Activated CD8-positive, alpha-beta T cell treated with anti-CD3 and anti-CD28 coated beads, Interleukin-2, amount 10 ng/mL, durations not matched to agents 7 days and 5 days (primary cell): Measurements from ENCODE around the gene PRELP. TPM values are rescaled to one million over a fixed set of nuclear protein-coding genes. Genes with fewer than 3 reads are reported as not detected.

Source experiments
- ATAC-seq: fragments of 150-1000 bp; cut with Tn5 transposase; one replicate; pipeline ENCODE4 v1.10.0; 2021; ENCODE audit warnings: moderate library complexity
- CTCF ChIA-PET: fragments of 350-600 bp; sonication (Branson Sonifier 250); formaldehyde crosslinking; loops from one replicate; lab custom pipeline; 2021; ENCODE audit warnings: antibody characterized with exemption; lab: Charles Lee
- POLR2A ChIA-PET: fragments of 350-600 bp; sonication (Branson Sonifier 250); formaldehyde crosslinking; loops from one replicate; lab custom pipeline; 2021; ENCODE audit warnings: antibody characterized with exemption; lab: Charles Lee
- DNase-seq: peaks from one replicate; pipeline ENCODE4 v3.0.0-alpha.2; 2020
- H3K27ac Mint-ChIP-seq: one replicate; pipeline ENCODE4 v1.8.0; 2021; ENCODE audit warnings: mild to moderate bottlenecking, mixed read lengths
- H3K27me3 Mint-ChIP-seq: one replicate; pipeline ENCODE4 v1.8.0; 2021; ENCODE audit warnings: low read depth, mixed read lengths
- H3K36me3 Mint-ChIP-seq: one replicate; pipeline ENCODE4 v1.8.0; 2021; ENCODE audit warnings: low read depth, mixed read lengths
- H3K4me1 Mint-ChIP-seq: one replicate; pipeline ENCODE4 v1.8.0; 2021; ENCODE audit warnings: low read depth, mixed read lengths
- H3K4me3 Mint-ChIP-seq: one replicate; pipeline ENCODE4 v1.8.0; 2021; ENCODE audit warnings: mild to moderate bottlenecking, mixed read lengths
- H3K9me3 Mint-ChIP-seq: one replicate; pipeline ENCODE4 v1.8.0; 2022; ENCODE audit warnings: mixed read lengths; ENCODE audit not compliant: insufficient read depth
- total RNA-seq, 2 experiments: library from RNA; stranded (reverse); gene quantifications; one replicate each; pipeline ENCODE4 v1.2.3, GENCODE V29; 2021

The PRELP gene
- total RNA-seq, 2 experiments from 2014 or later: not detected

- Mint-ChIP-seq H3K36me3 (no peaks in the 10 kb centered on the region), H3K27me3 (no peaks in the 10 kb centered on the region), H3K9me3 (no peaks in the 10 kb centered on the region), H3K27ac (no peak overlapping the region), H3K4me3 (no peak overlapping the region), H3K4me1 (peaks cover 8% of the 10 kb centered on the region)
- ATAC-seq (no peak), DNase-seq (no peak)
- ChIA-PET POLR2A (no interaction called here), CTCF (interaction anchor here (0.9 kb wide), 1 partner anchor 23 kb away, joined by 3 read pairs; no protein-coding TSS in a partner anchor)
Observed at GRCh38 chr1:203528063-203528462, 52.5 kb downstream of the PRELP start.

DNA sequence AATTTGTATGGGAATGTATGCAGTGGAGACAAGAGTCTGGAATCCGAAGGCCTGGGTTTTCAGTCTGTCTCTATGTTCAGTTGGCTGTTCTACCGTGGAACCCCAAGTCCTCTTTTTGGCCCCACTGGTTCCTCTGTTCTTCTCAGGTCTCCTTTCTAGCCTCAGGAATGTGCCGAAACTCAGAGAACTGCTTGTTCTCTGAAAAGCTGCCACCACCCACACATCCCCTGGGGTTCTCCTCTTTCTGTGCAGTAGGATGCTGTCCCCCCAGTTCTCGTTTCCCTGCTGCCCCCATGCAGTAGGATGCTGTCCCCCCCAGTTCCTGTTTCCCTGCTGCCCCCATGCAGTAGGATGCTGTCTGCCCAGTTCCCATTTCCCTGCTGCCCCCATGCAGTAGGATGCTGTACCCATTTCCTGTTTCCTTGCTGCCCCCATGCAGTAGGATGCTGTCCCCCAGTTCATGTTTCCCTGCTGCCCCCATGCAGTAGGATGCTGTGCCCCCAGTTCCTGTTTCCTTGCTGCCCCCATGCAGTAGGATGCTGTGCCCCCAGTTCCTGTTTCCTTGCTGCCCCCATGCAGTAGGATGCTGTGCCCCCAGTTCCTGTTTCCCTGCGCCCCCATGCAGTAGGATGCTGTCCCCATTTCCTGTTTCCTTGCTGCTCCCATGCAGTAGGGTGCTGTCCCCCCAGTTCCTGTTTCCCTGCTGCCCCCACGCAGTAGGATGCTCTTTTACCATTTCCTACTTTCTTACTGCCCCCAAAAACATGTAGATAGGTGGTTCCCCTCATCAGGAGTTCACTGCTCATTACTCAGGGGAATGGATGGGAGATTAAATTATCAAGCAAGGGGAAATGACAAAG is 53.6 kb downstream of the PRELP start:
- ChIA-PET POLR2A (no interaction called here), CTCF (no interaction called here)
- no peaks in the 10 kb centered on the region for H3K27me3 Mint-ChIP-seq
- no peak overlapping the region for H3K4me3 Mint-ChIP-seq
- H3K4me1 Mint-ChIP-seq: peaks cover 8% of the 10 kb centered on the region
- H3K27ac Mint-ChIP-seq: no peak overlapping the region
- DNase-seq: no peak
- no peak for ATAC-seq
- H3K9me3 Mint-ChIP-seq: no peaks in the 10 kb centered on the region
- no peaks in the 10 kb centered on the region for H3K36me3 Mint-ChIP-seq

- Mint-ChIP-seq H3K27me3 (peaks cover 5% of the 10 kb centered on the region), H3K4me1 (peaks cover 8% of the 10 kb centered on the region), H3K36me3 (no peaks in the 10 kb centered on the region), H3K9me3 (no peaks in the 10 kb centered on the region), H3K27ac (no peak overlapping the region), H3K4me3 (no peak overlapping the region)
- ATAC-seq: no peak
- DNase-seq: no peak
- ChIA-PET CTCF (interaction anchor here (1.4 kb wide), 1 partner anchor 94 kb away, joined by 4 read pairs; no protein-coding TSS in a partner anchor), POLR2A (no interaction called here)
Observed at GRCh38 chr1:203531063-203531462, 55.5 kb downstream of the PRELP start.

DNA sequence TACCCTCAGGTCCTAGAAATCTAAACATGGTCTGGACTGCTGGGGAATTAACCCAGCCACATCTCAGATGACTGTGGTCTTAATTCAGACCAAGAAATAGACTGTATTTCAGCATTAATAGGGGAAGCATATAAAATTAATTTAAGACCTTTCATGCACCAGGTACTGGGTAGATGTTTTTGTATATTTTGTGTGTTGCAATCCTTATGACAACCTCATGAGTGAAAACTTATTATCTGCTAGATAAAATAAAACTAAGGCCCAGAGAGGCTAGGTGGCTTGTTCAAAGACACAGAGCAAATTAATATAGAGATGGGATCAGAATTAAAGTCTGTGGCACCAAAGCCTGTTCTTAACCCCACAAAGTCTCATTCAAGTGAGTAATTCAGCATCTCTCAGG is 58.4 kb downstream of the PRELP start:
- peaks cover 4% of the 10 kb centered on the region for H3K4me1 Mint-ChIP-seq
- POLR2A ChIA-PET: no interaction called here
- DNase-seq (no peak), ATAC-seq (no peak)
- H3K9me3 Mint-ChIP-seq: no peaks in the 10 kb centered on the region
- no peak overlapping the region for H3K4me3 Mint-ChIP-seq
- H3K27ac Mint-ChIP-seq: no peak overlapping the region
- H3K36me3 Mint-ChIP-seq: no peaks in the 10 kb centered on the region
- H3K27me3 Mint-ChIP-seq: peaks cover 10% of the 10 kb centered on the region
- CTCF ChIA-PET: no interaction called here

- ChIA-PET CTCF (interaction anchor here (1.3 kb wide), 1 partner anchor 864 kb away, joined by 3 read pairs; no protein-coding TSS in a partner anchor), POLR2A (no interaction called here)
Observed at GRCh38 chr1:203534526-203534925, 58.9 kb downstream of the PRELP start.

DNA sequence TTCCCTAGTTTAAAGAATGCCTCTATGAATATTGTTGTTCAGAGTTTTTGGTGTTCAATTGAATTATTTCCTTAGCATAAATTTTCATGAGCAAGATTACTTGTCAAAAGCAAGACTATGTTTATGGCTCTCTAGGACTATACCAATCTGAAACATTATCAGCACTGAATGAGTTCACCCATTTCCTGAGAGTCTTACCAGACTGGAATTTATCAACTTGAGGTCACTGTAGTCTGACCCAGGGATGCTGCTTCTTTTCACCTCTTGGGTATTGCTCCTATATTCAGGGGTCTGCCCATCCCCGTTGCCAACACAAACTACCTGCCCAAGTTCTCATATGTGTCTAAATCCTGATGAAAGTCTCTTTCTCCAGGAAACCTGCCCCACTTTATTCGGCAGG is 61.0 kb downstream of the PRELP start:
- Mint-ChIP-seq H3K36me3 (no peaks in the 10 kb centered on the region), H3K27ac (no peak overlapping the region), H3K4me1 (no peaks in the 10 kb centered on the region), H3K27me3 (peaks cover 10% of the 10 kb centered on the region), H3K9me3 (no peaks in the 10 kb centered on the region), H3K4me3 (no peak overlapping the region)
- ChIA-PET POLR2A (no interaction called here), CTCF (no interaction called here)
- ATAC-seq (no peak), DNase-seq (no peak)

More at GRCh38 chr1:203534526-203534925, 58.9 kb downstream of the PRELP start:
- no peak overlapping the region for H3K4me3 Mint-ChIP-seq
- peaks cover 10% of the 10 kb centered on the region for H3K27me3 Mint-ChIP-seq
- ATAC-seq (no peak), DNase-seq (no peak)
- peaks cover 2% of the 10 kb centered on the region for H3K4me1 Mint-ChIP-seq
- no peaks in the 10 kb centered on the region for H3K36me3 Mint-ChIP-seq
- H3K27ac Mint-ChIP-seq: no peak overlapping the region
- H3K9me3 Mint-ChIP-seq: no peaks in the 10 kb centered on the region

- H3K36me3 Mint-ChIP-seq: no peaks in the 10 kb centered on the region
- ChIA-PET CTCF (interaction anchor here (1.2 kb wide), 1 partner anchor 164 kb away, joined by 3 read pairs; no protein-coding TSS in a partner anchor), POLR2A (no interaction called here)
- no peaks in the 10 kb centered on the region for H3K9me3 Mint-ChIP-seq
- DNase-seq (no peak), ATAC-seq (no peak)
- H3K4me3 Mint-ChIP-seq: no peak overlapping the region
- no peak overlapping the region for H3K27ac Mint-ChIP-seq
- no peaks in the 10 kb centered on the region for H3K4me1 Mint-ChIP-seq
- H3K27me3 Mint-ChIP-seq: peaks cover 10% of the 10 kb centered on the region
Observed at GRCh38 chr1:203536980-203537455, 61.4 kb downstream of the PRELP start.

DNA sequence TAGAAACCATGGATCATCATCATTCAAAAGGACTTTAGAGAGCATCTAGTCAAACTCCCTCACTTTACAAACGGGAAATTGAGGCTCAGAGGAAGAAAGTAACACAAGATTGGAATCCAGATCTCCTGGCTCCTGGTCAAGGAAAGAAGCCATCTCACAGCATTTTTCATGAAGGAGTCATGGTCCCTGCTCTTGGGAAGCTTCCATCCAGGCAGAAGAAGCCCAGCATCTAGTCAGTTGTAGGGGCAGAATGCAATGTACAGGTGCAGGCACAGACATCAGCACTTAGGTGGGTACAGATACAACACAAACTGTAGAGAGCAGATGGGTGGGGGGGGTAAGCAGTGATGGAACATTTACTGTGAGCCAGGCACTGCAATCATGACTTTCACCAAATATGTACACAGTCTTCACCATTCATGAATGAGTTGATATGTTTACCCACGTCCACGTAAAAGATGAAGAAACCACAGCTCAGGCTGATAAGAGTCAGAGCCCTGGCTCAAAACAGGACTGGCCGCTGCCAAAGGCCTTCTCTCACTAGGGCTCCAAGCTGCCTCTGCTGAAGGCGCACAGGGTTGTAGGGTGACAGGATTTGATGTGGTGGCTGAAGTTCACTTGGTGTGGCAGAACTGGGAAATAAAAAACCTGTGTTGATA is 62.3 kb downstream of the PRELP start:
- H3K4me3 Mint-ChIP-seq: no peak overlapping the region

GRCh38 chr1:203538726-203539125 is 63.1 kb downstream of the PRELP start:
- H3K36me3 Mint-ChIP-seq: no peaks in the 10 kb centered on the region
- ATAC-seq: no peak
- H3K4me1 Mint-ChIP-seq: no peaks in the 10 kb centered on the region
- H3K4me3 Mint-ChIP-seq: no peak overlapping the region
- no peaks in the 10 kb centered on the region for H3K9me3 Mint-ChIP-seq
- DNase-seq: no peak
- CTCF ChIA-PET: no interaction called here
- no peak overlapping the region for H3K27ac Mint-ChIP-seq
- POLR2A ChIA-PET: interaction anchor here (0.7 kb wide), 1 partner anchor 1089 kb away, joined by 3 read pairs; no protein-coding TSS in a partner anchor
- peaks cover 10% of the 10 kb centered on the region for H3K27me3 Mint-ChIP-seq

More for the DNA sequence above, 62.3 kb downstream of the PRELP start:
- Mint-ChIP-seq H3K27ac (no peak overlapping the region), H3K36me3 (no peaks in the 10 kb centered on the region), H3K9me3 (no peaks in the 10 kb centered on the region), H3K27me3 (peaks cover 10% of the 10 kb centered on the region), H3K4me1 (no peaks in the 10 kb centered on the region)
- no peak for ATAC-seq
- DNase-seq: no peak
- ChIA-PET CTCF (interaction anchor here (1.2 kb wide), 1 partner anchor 163 kb away, joined by 3 read pairs; no protein-coding TSS in a partner anchor), POLR2A (interaction anchor here (0.7 kb wide), 1 partner anchor 1088 kb away, joined by 3 read pairs; no protein-coding TSS in a partner anchor)

- ChIA-PET CTCF (no interaction called here), POLR2A (no interaction called here)
- no peaks in the 10 kb centered on the region for H3K4me1 Mint-ChIP-seq
- no peaks in the 10 kb centered on the region for H3K36me3 Mint-ChIP-seq
- no peak overlapping the region for H3K27ac Mint-ChIP-seq
- no peak overlapping the region for H3K4me3 Mint-ChIP-seq
- ATAC-seq (no peak), DNase-seq (no peak)
- H3K27me3 Mint-ChIP-seq: peaks cover 5% of the 10 kb centered on the region
- no peaks in the 10 kb centered on the region for H3K9me3 Mint-ChIP-seq
Observed at GRCh38 chr1:203539831-203540546, 64.4 kb downstream of the PRELP start.
